ENCODE data around the gene PI4K2A.
"Not testable (repeated sequence)": the region's sequence is repeated elsewhere in the genome, so short reads cannot be mapped to it uniquely, and the experiment has no call there.

PI4K2A gene

GRCh38 chr10:97632949-97633884 lies 7.3 kb upstream of the PI4K2A start, which contains the start of gene MORN4:
MORN4 (minus strand) TSS chr10:97633500; CDS start chr10:97619653, 13,847 bp downstream.
- DNase-seq = peak; percentile 12

- DNase-seq = no peak
Observed at GRCh38 chr10:97633921-97634320, 6.5 kb upstream of the PI4K2A start.

DNA sequence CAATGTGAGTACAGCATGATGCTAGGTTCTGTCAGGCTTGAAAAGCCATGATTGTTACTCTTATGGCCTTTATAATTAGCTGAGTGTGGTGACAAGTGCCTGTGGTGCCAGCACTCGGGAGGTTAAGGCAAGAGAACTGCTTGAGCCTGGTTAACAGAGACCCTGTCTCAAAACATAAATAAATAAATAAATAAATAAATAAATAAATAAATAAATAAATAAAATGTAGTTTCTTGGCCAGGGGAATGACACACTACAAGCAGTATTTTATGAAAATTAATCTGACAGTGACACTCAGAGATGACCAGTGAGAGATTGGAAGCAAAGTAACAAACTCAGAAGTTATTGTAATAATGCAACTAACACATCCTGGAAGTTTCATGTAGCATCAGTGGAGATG lies 4.9 kb upstream of the PI4K2A start:
- DNase-seq = no peak

GRCh38 chr10:97639090-97639489 lies 1.4 kb upstream of the PI4K2A start:
- DNase-seq = not testable (repeated sequence)

GRCh38 chr10:97640868-97641811 lies 669 bp downstream of the PI4K2A start:
- DNase-seq = peak; percentile 11

DNA sequence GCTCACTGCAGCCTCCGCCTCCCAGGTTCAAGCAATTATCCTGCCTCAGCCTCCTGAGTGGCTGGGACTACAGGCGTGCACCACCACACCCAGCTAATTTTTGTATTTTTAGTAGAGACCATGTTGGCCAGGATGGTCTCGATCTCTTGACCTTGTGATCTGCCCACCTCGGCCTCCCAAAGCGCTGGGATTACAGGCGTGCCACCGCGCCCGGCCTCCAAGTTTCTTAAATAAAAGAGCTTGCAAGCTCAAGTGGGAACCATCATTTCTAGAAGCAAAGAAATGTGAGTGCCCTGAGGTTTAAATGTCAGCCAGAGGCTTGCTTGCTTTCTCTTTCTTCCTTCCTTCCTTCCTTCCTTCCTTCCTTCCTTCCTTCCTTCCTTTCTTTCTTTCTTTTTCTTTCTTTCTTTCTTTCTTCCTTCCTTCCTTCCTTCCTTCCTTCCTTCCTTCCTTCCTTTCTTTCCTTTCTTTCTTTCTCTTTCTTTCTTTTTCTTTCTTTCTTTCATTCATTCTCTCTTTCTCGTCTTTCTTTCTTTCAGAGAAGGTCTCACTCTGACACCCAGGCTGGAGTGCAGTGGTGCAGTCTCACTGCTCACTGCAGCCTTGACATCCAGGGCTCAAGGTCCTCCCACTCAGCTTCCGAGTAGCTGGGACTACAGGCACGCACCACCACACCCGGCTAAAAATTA lies 2.1 kb downstream of the PI4K2A start:
- not testable (repeated sequence) for DNase-seq

- no peak for DNase-seq
Observed at GRCh38 chr10:97643441-97643985, 3.0 kb downstream of the PI4K2A start.

- no peak for DNase-seq
Observed at GRCh38 chr10:97644936-97645335, 4.5 kb downstream of the PI4K2A start.

- no peak for DNase-seq
Observed at GRCh38 chr10:97647556-97647955, 7.1 kb downstream of the PI4K2A start.

DNA sequence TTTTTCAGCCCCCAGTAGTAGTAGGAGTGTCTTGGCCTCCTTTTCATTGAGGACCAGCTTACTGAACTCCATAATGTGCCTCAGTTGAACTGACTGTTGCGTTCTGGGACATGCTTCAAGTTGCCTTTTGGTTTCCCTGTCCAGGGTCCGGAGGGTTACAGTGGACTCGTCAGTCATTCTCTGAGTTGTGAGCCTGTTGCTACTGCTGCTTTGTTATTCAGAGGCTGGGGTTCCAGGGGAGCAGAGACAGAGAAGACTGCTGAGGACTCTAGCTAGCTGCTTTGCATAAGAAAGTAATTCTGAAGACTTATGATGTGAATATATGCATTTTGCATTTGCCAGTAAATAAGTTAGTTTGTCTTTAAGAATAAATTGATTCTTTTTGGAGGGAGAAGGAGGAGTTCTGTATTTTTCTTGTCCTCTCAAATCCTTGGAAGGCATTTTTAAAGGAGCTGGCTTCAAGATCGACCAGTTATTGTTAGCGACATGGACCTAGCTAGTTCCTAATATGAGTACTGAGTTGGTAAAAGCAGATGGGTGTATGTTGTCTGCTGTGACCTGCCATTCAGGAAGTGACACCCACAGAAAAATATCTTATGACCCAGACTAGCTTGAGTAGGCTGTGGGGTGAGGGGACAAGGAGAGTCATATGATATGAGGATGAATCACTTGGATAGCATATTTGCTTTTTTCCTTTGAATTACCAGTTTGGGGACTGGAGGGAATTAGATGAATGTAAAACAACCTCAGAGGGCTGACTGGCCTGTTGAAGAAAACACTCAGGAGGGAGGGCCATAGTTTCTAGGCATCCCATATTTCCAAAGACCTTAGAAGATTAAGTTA lies 8.3 kb downstream of the PI4K2A start:
- no peak for DNase-seq

DNA sequence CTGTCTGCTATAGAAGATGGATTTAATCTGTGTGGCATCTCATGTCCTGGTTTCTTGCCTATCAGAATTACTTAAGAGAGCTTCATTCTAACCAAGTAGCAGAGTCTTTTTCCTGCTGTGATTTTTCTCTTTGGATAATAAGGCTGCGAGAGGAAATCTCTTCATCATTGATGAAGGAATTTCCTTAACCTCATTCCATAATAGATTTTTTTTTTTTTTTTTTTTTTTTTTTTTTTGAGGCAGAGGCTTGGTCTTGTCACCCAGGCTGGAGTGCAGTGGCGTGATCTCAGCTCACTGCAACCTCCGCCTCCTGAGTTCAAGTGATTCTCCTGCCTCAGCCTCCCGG lies 8.9 kb downstream of the PI4K2A start:
- not testable (repeated sequence) for DNase-seq

- no peak for DNase-seq
Observed at GRCh38 chr10:97650726-97651125, 10.3 kb downstream of the PI4K2A start.

DNA sequence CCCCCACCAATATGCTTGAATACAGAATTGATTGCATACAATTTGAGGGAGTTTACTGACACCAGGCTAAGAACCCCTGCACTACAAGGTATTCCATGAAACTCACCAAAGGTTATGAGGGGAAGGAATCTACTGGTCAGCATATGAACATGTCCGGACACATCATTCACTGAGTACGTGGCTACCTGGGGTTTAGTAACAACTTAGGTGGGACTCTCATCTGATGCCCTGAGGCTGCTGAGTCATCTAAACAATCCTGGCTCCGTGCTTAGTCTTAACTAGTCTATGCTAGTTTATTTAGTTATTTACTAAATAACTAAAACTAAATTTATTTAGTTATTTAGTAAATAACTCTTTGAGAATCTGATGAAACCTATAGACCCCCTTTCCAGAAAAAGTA lies 11.3 kb downstream of the PI4K2A start:
- DNase-seq = no peak

DNA sequence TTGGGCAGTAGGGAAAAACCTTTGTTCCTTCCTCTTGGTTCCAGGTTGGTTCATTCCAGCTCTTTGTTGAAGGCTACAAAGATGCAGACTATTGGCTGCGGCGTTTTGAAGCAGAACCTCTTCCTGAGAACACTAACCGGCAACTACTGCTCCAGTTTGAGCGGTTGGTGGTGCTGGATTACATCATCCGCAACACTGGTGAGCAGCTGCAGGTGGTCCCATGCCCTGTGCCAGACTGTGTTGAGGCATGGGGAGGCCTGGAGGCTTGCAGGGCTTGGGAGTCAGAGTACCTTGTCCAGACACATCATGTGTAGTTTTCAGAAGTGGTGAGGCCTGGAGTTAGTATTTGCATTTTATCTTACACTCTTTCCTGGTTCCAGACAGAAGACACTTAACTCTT lies 16.3 kb downstream of the PI4K2A start:
- DNase-seq = no peak

DNA sequence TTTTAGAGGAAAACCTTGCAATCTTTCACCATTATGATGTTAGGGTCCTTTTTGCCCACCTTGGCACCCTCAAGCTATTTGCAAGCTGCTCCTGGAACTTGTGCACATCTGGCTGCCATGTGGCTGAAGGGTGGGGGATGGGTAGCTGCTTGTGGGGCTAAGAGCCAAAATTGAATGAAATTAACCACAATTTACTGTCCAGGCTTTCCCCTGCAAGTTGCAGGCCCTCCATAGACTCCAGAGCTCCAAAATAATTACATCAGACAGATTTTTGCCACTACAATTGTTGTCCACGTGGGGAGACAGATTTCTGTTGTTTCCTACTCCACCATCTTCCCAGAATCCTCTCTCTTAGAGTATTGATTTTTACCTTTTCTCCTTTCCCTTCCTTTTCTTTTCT lies 19.1 kb downstream of the PI4K2A start:
- DNase-seq = no peak

- DNase-seq = no peak
Observed at GRCh38 chr10:97664282-97664850, 23.9 kb downstream of the PI4K2A start.

- DNase-seq = no peak
Observed at GRCh38 chr10:97666992-97667391, 26.5 kb downstream of the PI4K2A start.

GRCh38 chr10:97667463-97667862 lies 27.0 kb downstream of the PI4K2A start:
- DNase-seq = no peak

DNA sequence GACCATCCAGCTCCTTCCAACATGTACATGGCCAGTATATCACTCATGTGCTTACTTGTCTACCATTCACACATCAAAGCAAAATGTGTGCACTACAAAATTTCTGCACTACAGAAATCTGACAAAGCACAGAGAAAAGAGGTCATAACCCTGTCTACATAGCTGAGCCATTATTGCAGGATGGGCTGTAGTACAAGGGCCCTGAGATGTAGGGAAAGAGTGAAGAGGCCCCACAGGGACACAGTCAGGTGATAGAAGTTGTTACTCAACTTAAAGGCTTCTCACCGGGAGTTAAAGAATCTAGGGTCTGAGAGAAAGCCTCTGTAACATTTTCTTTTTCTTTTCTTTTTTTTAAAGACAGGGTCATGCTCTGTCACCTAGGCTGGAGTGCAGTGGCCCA lies 29.1 kb downstream of the PI4K2A start:
- DNase-seq = no peak

DNA sequence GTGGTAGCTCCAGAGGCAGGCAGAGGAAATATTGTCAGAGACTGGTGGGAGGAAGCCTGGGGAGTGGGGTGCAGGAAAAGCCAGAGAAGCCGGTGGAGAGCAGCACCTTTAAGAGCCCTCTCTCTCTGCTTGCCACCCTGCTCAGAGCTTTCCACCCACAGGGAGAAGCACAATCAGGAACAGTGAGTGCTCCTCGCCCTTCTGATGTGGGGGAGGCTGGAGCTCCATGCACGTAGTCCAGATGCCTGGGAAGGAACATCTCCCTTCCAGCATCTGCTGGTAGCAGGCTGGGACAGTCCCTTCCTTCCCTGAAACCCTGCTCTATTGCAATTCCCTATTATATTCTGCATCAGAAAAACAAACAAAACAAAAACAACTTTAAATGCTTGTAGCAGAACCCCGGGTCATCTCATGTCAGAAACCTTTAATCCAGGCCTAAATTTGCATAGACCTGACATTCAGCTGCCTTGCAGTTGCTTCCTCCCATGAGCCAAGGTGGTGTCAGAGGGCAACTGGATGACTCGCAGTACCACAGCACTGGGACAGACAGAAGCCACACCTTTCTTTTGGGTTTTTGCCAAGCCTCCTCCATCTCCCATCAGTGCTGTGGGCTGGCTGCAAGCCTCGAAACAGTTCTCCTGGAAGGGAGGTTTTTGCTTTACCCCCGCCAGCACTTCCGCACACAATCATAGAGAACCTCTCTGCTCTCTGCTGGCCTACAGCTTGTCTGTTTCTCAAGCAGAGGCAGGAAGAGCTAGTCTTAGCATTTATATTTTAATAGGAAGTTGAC lies 33.5 kb downstream of the PI4K2A start:
- DNase-seq = peak; percentile 19

- no peak for DNase-seq
Observed at GRCh38 chr10:97675222-97675621, 34.8 kb downstream of the PI4K2A start.

All from RPMI8226 (cell line).